Smooth muscle cell of the pulmonary artery (primary cell): ENCODE measurements around the gene TDP2. TPM values are rescaled to one million over a fixed set of nuclear protein-coding genes. Genes with fewer than 3 reads are reported as not detected.

Source experiments
- total RNA-seq: library from RNA; depleted of rRNA; stranded (reverse); fragments of >200 nt; gene quantifications from 2 replicates; pipeline ENCODE4 v1.2.3, GENCODE V29; 2014

TDP2 gene
- 28.9 and 30.4 TPM in 2 replicates for total RNA-seq

DNA sequence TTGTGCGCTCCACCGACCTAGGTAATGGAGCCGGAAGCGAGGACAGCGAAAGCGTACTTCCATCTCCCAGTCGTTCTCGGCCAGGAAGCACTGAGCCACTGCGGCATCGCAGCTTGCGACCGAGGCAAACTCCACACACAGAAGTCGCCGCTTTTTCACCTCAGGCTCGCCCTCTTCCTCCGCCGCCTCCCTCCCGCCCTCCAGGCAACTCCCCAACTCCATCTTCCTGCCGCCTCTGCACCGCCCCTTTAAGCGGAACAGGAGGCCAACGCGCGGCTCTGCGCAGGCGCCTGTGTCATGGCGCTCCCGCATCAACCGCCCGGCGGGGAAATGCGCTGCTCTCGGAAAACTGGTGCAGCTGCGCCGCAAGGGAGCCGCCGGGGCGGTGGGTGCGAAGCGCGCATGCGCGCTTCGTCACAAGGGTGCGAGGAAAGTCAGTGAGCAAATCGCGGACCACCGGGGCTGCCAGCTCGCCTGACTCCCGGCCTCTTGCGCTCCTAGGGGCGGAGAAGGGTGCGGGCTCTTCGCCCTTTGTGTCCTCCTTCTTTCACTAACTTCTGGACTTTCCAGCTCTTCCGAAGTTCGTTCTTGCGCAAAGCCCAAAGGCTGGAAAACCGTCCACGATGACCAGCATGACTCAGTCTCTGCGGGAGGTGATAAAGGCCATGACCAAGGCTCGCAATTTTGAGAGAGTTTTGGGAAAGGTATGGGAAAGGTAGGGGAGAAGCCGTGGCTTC is at the start of gene TDP2, which contains the start of gene ACOT13:
Gene TDP2 (minus strand): TSS at position 259 of the 737 bp plus-strand sequence. CDS start 37 bp downstream, at position 222.
Gene ACOT13 (plus strand): TSS at position 437 of the 737 bp plus-strand sequence. CDS start 187 bp downstream, at position 624.

Other genes with a start within 250 kb of the TDP2 start
- gene GPLD1, start 177.3 kb downstream of the TDP2 start, total RNA-seq: 0.33 and 0.46 TPM in 2 replicates
- 1.5 and 1.9 TPM in 2 replicates for gene ALDH5A1, start 171.9 kb downstream of the TDP2 start, total RNA-seq
- 0.07 and 0.10 TPM in 2 replicates for gene KIAA0319, start 20.7 kb downstream of the TDP2 start, total RNA-seq
- gene ACOT13, start 178 bp upstream of the TDP2 start, total RNA-seq: 8.2 and 8.7 TPM in 2 replicates
- gene C6orf62, start 52.3 kb upstream of the TDP2 start, total RNA-seq: 128 and 169 TPM in 2 replicates
- gene GMNN, start 108.0 kb upstream of the TDP2 start, total RNA-seq: 6.9 and 15.3 TPM in 2 replicates
- not detected in 2 replicates for gene ARMH2, start 132.0 kb upstream of the TDP2 start, total RNA-seq